NCI-H1048 (cell line): ENCODE results near the gene LYSMD1.

Experiments used
- DNase-seq: peaks from one replicate; lab custom pipeline; 2025; lab: John Stamatoyannopoulos, UW

Gene LYSMD1

GRCh38 chr1:151135433-151136385 is 30.0 kb downstream of the LYSMD1 start:
- DNase-seq: no peak

DNA sequence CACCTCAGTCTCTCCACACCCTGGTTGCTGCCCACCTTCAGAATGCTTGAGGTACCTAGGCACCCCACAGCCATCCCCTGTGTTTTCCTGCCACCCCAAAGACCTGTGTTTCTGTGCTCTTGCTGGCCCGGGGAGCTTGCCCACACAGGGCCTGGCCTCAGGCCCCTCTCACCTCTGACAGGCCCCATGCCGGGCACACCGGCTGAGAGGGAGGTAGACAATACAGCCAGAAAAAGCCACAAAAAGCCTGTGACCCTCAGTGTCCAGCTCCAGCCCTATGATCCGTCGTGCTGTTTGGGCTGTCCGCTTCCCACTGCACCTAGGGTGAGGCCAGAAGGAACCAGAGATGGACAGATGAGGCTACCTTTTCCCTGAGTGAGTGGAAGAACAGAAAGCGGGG is 30.7 kb downstream of the LYSMD1 start:
- no peak for DNase-seq

DNA sequence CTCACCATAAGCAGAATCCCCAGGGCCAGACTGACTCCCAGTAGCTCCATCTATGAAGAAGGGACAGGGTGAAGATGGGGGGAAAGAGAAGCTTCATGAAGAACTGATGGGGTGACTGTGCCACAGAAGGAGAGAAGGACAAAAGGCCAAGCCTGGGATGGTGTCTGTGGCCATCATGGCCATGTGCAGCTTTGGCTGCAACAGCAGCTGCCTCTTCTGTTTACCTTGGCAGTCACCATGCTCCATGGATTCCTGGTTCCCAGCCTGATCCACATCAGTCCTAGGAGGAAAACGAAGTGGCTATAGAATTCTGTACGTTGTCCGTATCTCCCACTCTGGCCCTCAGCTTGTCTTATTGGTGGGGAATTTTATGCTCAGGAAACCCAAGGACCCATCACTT is 31.3 kb downstream of the LYSMD1 start:
- no peak for DNase-seq

GRCh38 chr1:151133018-151133806 is 32.5 kb downstream of the LYSMD1 start:
- no peak for DNase-seq

DNA sequence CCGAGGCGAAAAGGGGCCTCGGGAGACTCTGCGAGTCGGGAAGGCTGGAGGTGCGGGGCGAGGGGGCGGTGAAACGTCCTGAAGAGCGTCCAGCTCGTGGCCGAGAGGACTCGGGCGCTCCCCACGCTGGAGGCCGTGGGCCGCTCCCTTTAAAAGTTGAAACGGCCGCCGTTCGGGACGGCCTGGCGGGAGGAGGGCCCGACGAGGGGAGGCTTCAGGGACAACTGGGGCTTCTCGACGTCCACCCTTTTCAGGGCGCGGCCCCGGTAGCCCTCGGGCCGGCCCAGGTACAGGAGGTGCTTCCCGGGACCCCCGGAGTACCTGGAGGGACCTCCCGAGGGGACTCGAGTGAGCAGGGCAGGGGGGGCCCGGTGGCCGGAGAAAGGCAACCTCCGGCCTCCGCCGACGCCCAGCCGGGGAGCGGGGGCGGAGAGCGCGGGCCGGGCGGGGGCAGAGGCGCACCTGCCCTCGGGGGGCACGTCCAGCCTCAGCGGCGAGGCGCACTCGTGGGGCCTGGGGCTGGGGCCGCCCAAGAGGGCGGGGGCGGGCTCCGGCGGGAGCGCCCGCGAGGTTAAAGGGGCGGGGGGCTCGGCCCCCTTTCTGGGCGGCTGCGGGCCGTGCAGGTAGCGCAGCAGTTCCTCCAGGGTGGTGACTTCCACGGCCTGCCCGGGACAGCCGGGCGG is 33.2 kb downstream of the LYSMD1 start:
- DNase-seq: no peak

DNA sequence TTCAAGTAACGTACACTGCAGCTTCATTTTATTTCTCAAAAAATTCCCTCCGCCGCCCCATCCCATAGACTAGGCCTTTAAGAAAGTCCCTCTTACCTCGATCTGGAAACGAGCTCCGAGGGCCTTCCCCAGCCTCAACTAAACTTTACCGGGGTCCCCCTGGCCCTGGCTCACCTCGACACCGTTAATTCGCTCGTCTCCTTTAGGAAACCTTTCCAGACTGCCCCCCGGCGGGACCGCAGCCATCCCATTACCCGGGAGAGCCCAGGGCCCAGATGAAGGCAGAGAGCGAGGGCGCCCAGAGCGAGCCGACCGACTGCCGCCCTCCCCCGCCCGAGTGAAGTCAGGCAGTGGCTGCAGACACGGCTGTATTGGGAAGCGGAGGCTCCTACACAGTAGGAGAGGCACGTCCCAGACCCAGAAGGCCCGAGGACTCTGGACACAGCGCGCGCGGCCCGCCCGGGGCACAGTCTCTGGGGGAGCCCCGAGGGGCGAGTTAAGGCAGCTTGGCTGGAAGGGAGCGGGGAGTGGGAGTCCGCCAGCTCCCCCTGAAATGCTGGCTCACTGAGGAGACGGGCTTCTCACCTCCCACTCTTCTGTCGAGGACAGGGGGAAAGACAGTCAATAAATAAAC is 33.9 kb downstream of the LYSMD1 start:
- DNase-seq: no peak

DNA sequence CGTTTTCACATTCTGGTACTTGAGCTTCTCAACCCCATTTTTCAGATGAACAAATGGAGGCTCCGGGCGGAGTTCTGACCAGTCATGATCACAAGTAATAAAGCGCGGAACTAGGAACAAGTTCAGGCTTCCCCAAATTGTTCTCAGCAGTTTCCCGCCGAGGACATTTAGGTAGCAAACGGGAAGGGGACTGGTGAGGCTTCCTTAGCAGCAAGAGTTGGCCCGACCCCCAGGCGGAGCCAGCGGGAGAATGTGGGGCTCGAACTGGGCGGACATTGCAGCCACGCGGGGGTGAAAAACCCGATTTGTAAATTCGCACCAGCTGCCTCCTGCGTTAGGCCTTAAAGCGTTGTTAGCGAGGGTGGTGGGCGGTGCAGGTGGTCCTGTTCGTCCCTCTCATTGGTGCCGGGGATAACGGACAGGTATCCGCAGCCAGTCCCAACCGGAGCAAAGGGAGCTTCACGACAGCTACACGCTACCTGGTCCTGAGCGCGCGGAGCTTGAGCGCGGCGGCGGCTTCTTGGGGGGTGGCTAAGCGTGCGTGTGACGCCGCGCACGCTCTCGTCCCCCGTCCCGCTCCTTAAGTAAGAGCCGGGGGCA is 34.6 kb downstream of the LYSMD1 start:
- no peak for DNase-seq

DNA sequence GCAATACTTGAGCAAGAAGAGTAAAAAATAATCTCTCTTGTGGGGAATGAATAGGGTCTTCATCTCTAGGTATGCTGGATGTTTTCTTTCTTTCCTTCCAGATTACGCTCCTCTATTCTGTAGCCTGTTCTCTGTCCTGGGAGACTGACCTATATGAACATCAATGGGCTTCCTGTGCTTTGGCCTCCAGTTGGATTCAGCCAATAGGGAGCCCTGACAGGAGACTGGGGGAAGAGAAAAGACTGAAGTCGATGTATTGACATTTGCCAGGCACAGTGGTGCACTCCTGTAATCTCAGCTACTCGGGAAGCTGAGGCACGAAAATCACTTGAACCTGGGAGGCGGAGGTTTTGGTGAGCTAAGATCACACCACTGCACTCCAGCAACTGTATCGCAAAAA is 36.9 kb downstream of the LYSMD1 start:
- DNase-seq: no peak

DNA sequence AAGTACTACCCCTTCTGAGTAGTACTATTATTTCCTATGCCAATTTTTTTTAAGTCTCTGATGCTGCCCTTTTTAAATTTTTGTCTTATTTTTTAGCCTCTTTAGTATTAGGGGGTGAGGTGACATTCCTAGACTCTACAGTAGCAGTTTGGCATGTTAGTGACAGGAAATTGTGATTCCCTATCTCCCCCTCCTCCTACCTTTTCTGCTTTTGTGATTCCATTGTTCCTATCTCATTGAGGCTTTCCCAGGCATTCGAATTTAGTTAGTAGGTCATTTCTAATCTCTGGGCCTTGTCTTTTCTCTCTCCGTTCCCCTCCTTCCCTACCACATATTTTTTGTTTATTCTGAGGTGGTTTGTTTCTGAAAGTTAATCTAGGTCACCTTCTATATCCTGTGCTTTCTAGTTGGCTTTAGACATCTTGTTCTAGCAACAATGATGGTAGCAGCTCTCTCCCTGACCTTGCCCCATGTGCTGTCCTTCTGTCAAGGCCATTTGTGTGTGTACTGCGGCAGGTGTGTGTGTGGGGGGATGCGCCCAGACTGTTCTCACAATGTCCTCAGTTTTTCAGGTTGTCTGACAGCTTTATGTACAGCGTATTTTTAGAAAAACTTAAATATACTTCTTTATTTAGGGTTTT is 40.8 kb downstream of the LYSMD1 start:
- DNase-seq: no peak

DNA sequence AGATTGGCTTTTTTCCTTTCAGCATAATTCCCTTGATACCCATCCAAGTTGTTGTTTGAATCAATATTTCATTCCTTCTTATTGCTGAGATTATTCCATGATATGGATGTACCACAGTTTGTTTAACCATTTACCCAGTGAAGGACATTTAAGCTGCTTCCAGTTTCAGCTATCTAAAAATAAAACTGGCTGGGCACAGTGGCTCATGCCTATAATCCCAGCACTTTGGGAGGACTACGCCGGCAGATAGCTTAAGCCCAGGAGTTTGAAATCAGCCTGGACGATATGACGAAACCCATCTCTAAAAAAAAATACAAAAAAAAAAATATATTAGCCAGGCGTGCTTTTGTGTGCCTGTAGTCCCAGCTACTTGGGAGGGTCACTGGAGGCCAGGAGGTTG is 51.8 kb downstream of the LYSMD1 start:
- no peak for DNase-seq
